ENCODE results near the gene EGFL7.

EGFL7 gene

GRCh38 chr9:136685790-136686533 is 23.2 kb downstream of the EGFL7 start:
- no peak for DNase-seq (ENCODE audit: low read depth in 2 of 2)

DNA sequence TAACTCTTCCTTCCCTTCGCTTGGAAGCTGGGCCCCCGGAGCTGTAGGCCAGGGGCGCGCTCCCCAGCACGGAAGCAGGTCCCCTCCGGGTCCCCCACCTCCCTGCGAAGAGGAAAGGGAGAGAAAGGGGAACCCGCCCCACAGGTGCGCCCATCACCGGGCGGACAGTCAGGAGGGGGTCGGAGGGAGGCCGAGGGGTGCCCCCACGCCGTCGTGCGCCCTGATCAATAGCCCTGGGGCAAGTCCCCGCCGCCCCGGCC is 23.7 kb downstream of the EGFL7 start:
- DNase-seq (ENCODE audit: low read depth in 2 of 2) = no peak

DNA sequence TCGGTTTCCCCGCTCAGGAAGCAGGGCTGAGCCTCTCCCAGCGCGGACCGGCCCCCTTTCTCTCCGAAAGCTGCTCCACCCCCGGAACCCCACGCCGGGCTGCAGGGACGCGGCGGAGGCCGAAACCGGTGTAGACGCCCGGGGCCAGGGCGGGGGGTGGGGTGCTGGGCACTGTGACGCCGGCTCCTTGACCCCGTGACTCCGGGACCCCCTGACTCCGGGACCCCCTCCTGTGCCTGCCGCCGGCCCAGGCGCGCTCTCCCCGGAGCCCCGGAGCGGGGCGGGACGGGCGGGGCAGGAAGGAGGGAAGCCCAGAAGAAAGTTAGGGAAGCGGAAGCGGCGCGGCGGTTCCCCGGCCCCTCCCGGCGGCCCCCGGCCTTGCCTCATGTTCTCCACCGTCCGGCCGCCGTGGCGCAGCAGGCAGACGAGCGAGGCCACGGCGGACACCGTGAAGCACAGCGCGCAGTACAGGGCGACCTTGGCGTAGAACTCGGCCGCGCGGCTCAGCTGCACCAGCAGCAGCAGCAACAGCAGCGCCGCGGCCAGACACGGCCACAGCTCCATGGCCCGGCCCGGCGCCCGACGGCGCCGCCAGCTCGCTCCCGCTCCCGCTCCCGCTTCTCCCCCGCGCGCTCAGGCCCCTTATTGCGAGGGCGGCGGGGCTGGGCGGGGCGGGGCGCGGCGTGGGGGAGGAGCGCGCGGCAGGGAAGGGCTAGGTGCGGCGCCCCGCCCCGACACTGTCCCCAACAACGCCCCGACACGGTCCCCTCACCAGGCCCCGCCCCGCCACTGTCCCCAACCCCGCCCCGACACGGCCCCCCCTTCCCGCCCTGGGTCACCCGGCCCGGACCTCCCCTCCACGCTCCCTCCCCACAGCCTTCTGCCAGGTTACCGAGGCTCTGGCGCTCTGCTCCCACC is 24.3 kb downstream of the EGFL7 start, which contains the start of gene AGPAT2:
Gene AGPAT2 (minus strand): TSS at position 664 of the 918 bp plus-strand sequence. CDS start 100 bp downstream, at position 564.
- DNase-seq (ENCODE audit: low read depth in 2 of 2) = peak; percentile 56 to 70

DNA sequence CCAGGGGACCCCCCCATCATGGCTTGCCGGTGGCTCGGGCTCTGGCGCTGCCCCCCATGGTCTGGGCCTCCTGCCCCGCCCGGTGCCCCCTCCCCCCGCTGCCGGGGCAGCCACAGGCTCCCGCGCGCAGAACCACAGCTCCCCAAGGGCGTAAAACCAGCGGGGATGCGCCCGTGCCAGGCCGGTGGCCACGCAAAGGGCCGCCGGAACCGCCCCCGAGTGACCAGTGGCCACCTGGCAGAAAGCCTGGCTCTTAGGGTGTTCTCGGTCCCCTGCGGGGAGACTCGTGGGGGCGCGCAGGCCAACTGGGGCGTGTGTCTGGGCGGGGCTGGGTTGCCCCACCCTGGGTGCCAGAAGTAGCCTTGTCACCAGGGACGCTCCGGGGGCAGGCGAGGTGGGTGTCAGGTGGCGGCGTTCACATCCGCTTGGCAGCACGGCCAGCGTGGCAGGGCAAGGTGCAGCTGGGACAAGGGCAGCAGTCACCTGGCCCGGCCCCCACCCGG is 25.1 kb downstream of the EGFL7 start:
- no peak for DNase-seq (ENCODE audit: low read depth in 2 of 2)

- no peak for DNase-seq (ENCODE audit: low read depth in 2 of 2)
Measured at GRCh38 chr9:136688274-136689107, 25.8 kb downstream of the EGFL7 start.

- DNase-seq (ENCODE audit: low read depth in 2 of 2) = no peak
Measured at GRCh38 chr9:136689108-136689460, 26.4 kb downstream of the EGFL7 start.

DNA sequence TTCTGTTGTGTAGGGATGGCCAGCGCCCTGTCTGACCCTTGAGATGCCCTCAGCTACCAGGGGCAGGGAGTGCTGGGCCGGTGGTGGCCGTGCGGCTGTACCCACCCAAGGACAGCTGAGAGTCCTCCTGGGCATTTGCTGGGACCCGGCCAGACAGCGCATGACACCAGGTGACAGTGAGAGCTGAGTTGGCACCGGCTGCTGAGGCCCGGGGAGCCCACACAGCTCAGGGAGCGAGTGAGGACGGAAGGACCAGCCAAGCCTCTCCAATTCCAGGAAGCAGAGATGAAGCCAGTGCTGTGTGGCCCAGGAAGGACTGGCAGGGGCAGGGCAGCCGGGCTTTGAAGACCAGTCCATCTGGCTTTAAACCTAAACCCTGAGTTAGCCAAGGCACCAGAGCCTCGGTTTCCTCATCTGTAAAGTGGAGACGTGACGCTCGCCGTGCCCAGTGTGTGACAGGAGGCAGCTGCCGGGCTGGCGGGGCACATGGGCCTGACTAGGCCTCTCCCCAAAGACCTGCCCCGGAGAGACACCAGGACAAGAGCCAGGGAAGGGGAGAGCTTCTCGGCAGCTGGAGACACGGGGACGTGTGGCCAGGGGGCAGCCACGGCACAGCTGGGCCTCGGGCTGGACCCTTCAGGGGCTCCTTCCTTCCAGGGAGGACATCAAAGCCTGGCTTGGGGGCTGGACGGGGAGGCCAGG is 27.5 kb downstream of the EGFL7 start:
- no peak for DNase-seq (ENCODE audit: low read depth in 2 of 2)

DNA sequence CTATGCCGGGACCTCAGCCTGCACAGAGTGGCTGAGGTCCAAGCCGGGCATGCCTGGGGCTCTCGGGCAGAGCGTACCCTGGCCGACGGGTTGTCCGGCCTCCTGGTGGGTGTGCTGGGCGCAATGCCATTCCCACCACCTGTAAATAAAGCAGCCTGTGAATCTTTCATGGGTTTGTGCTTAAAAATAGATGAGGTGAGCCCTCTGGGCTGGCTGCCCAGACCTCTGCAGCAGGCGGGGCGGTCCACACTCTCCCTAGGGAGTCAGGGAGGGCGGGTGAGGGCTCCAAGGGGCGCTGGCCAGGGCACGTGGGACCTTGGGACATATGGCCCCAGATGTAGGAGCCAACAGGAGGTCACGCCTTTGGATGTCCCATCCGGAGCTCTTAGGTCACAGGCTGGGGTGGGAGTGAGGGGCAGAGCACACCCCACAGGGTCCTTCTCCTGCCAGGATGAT is 28.1 kb downstream of the EGFL7 start:
- no peak for DNase-seq (ENCODE audit: low read depth in 2 of 2)

GRCh38 chr9:136691316-136692184 is 28.8 kb downstream of the EGFL7 start:
- no peak for DNase-seq (ENCODE audit: low read depth in 2 of 2)

GRCh38 chr9:136692185-136693134 is 29.7 kb downstream of the EGFL7 start:
- no peak for DNase-seq (ENCODE audit: low read depth in 2 of 2)

GRCh38 chr9:136693135-136693489 is 30.4 kb downstream of the EGFL7 start:
- DNase-seq (ENCODE audit: low read depth in 2 of 2) = no peak

DNA sequence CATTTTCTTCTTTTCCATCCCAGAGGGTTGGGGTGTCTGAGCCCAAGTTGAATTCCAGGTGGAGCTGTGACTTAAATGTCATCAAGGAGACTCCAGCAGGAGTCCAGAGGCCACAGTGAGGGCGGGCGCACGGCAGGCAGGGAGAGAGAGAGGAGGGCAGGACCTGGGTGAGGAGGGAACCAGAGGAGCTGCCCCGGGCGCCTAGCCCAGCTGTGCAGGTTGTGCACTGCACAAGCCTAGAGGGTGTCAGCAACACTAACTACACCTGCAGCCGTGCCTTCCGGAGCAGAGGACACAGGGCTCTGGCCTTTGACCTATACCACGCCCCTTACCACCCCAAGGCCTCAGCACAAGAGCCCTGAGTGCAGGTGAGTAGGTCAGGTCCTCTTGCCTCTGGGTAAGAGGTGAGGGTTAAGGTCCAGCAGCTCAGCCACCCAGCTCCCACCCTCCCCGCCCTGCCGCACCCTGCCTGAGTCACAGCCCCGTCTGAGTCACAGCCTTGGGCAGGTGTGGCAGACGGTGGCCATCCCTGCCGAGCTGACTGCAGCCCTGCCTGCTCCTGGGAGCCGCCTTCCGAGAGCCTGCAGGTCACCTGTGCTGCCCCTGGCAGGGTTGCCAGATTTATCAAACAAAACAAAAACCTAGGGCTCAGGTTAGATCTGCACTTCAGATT is 30.9 kb downstream of the EGFL7 start:
- DNase-seq (ENCODE audit: low read depth in 2 of 2) = no peak

DNA sequence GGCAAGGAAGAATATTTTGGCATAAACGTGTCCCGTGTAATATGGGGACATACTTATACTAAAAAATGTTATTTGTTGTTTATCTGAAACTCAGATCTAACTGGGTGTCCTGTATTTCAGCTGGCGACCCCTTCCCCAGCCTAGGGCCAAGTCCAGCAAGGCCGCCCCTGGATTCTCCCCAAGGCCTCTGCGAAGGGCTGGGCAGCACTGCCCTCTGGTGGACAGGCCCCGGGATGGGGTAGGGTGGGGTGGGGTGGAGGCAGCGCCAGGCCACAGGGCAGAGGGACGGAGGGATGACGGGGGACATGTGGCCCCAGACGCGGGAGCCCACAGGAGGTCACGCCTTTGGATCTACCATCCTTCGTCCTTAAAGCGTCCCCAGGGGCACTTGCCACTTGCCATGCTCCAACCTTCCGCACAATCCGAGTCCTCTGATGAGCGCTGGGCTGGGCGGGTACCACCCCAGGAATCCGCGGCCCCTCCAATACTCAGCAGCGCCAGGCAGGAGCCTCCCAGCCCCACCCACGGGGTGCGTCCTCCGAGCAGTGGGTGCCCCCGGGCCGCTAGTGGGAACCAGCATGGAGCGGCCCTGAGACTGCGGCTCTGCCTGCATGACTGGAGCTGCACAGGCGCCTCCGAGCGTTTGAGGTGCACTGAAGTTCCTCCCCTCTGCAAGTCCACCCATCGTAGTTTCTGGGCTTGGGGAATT is 31.6 kb downstream of the EGFL7 start:
- no peak for DNase-seq (ENCODE audit: low read depth in 2 of 2)

- no peak for DNase-seq (ENCODE audit: low read depth in 2 of 2)
Measured at GRCh38 chr9:136694872-136695247, 32.1 kb downstream of the EGFL7 start.

GRCh38 chr9:136695435-136695895 is 32.7 kb downstream of the EGFL7 start:
- no peak for DNase-seq (ENCODE audit: low read depth in 2 of 2)

- no peak for DNase-seq (ENCODE audit: low read depth in 2 of 2)
Measured at GRCh38 chr9:136695955-136696354, 33.2 kb downstream of the EGFL7 start.

- DNase-seq (ENCODE audit: low read depth in 2 of 2) = no peak
Measured at GRCh38 chr9:136696502-136696901, 33.8 kb downstream of the EGFL7 start.
